DND-41 (cell line): ENCODE data around the gene TTC23.

Experiments
- ATAC-seq: fragments of 200-7000 bp; cut with Tn5 transposase; 3 replicates; pipeline ENCODE4 v1.9.1; 2021; ENCODE audit warnings: low read depth; ENCODE audit not compliant: insufficient read depth
- DNase-seq: peaks from one replicate; pipeline ENCODE4 v3.0.0-alpha.2; 2020
- H2AFZ ChIP-seq: 2 replicates; pipeline ENCODE4 v1.6.0; 2012; ENCODE audit warnings: low read depth, low read length
- H3K27ac ChIP-seq: 2 replicates; pipeline ENCODE4 v1.5.1; 2012; ENCODE audit warnings: low read length, inconsistent platforms
- H3K27me3 ChIP-seq: fragments of 200-600 bp; sonication (generic); 2 replicates; pipeline ENCODE4 v1.6.0; 2012; ENCODE audit warnings: low read length, mild to moderate bottlenecking, inconsistent platforms; ENCODE audit not compliant: insufficient read depth, poor library complexity
- H3K36me3 ChIP-seq: 2 replicates; pipeline ENCODE4 v1.5.1; 2012; ENCODE audit warnings: low read length, inconsistent platforms; ENCODE audit not compliant: insufficient read depth
- H3K4me1 ChIP-seq: 2 replicates; pipeline ENCODE4 v1.5.1; 2012; ENCODE audit warnings: mild to moderate bottlenecking, low read length; ENCODE audit not compliant: insufficient read depth
- H3K4me2 ChIP-seq: 2 replicates; pipeline ENCODE4 v1.6.0; 2012; ENCODE audit warnings: mild to moderate bottlenecking, moderate library complexity, low read length, inconsistent platforms; ENCODE audit not compliant: insufficient read depth
- H3K4me3 ChIP-seq, 2 experiments: fragments of 200-600 bp in 1 of 2; shearing (Covaris generic) in 1 of 2; 2 replicates each; pipeline ENCODE4 v1.5.1; 2012 to 2016; ENCODE audit warnings: inconsistent platforms in 2 of 2, low read length in 2 of 2, mild to moderate bottlenecking in 2 of 2, low read depth in 1 of 2, moderate library complexity in 1 of 2
- H3K79me2 ChIP-seq: 2 replicates; pipeline ENCODE4 v1.6.0; 2012; ENCODE audit warnings: low read length, inconsistent platforms; ENCODE audit not compliant: insufficient read depth
- H3K9ac ChIP-seq: 2 replicates; pipeline ENCODE4 v1.6.0; 2012; ENCODE audit warnings: low read depth, mild to moderate bottlenecking, inconsistent platforms, low read length, moderate library complexity
- H3K9me3 ChIP-seq: 2 replicates; pipeline ENCODE4 v1.5.1; 2012; ENCODE audit warnings: low read length, moderate library complexity, mild to moderate bottlenecking, inconsistent platforms; ENCODE audit not compliant: insufficient read depth, severe bottlenecking
- H4K20me1 ChIP-seq: 2 replicates; pipeline ENCODE4 v1.6.0; 2012; ENCODE audit warnings: low read length; ENCODE audit not compliant: insufficient read depth
- CTCF ChIP-seq: IDR thresholded peaks from 2 replicates; pipeline ENCODE4 v1.5.1; 2012; ENCODE audit warnings: borderline replicate concordance, low read length, moderate library complexity, mild to moderate bottlenecking; ENCODE audit not compliant: poor library complexity, severe bottlenecking; ENCODE audit errors: extremely low read depth
- EZH2 ChIP-seq: IDR thresholded peaks from 3 replicates; pipeline ENCODE4 v1.6.1; 2012; ENCODE audit warnings: borderline replicate concordance, low read depth, mild to moderate bottlenecking, moderate library complexity, low read length, inconsistent platforms; ENCODE audit not compliant: severe bottlenecking

Gene TTC23

GRCh38 chr15:99165956-99166689, 83.3 kb downstream of the TTC23 start:
- Histone ChIP-seq H3K36me3 (peaks cover 14% of the 10 kb centered on the region), H3K4me1 (no peaks in the 10 kb centered on the region), H3K4me2 (no peak overlapping the region), H3K27me3 (no peaks in the 10 kb centered on the region), H3K4me3 (no peak overlapping the region), H3K9me3 (no peaks in the 10 kb centered on the region), H3K79me2 (no peaks in the 10 kb centered on the region), H3K27ac (no peak overlapping the region), H3K9ac (no peak overlapping the region), H2AFZ (no peak overlapping the region), H4K20me1 (no peaks in the 10 kb centered on the region)
- no peak for TF ChIP-seq EZH2
- TF ChIP-seq CTCF: no peak
- DNase-seq: no peak
- ATAC-seq: no peak

- Histone ChIP-seq H4K20me1 (no peaks in the 10 kb centered on the region), H2AFZ (no peak overlapping the region), H3K27ac (no peak overlapping the region), H3K4me1 (no peaks in the 10 kb centered on the region), H3K79me2 (no peaks in the 10 kb centered on the region), H3K9me3 (no peaks in the 10 kb centered on the region), H3K9ac (no peak overlapping the region), H3K4me2 (no peak overlapping the region), H3K27me3 (no peaks in the 10 kb centered on the region), H3K36me3 (peaks cover 8% of the 10 kb centered on the region; the same call in 1 of the 2 replicates), H3K4me3 (no peak overlapping the region)
- no peak for DNase-seq
- no peak for ATAC-seq
- TF ChIP-seq EZH2: no peak
- no peak for TF ChIP-seq CTCF
Observed at GRCh38 chr15:99165020-99165790, 84.2 kb downstream of the TTC23 start.

- TF ChIP-seq EZH2 (no peak), CTCF (no peak)
- no peak for ATAC-seq
Observed at GRCh38 chr15:99164119-99164518, 85.3 kb downstream of the TTC23 start.

More at GRCh38 chr15:99164119-99164518, 85.3 kb downstream of the TTC23 start:
- peaks cover 11% of the 10 kb centered on the region; the same call in 1 of the 2 replicates for H3K36me3 ChIP-seq
- H4K20me1 ChIP-seq: no peaks in the 10 kb centered on the region
- H3K79me2 ChIP-seq: no peaks in the 10 kb centered on the region
- H3K4me1 ChIP-seq: no peaks in the 10 kb centered on the region
- H2AFZ ChIP-seq: no peak overlapping the region
- H3K9me3 ChIP-seq: no peaks in the 10 kb centered on the region
- no peak for DNase-seq
- H3K4me3 ChIP-seq: no peak overlapping the region
- no peaks in the 10 kb centered on the region for H3K27me3 ChIP-seq
- no peak overlapping the region for H3K4me2 ChIP-seq
- H3K27ac ChIP-seq: no peak overlapping the region
- no peak overlapping the region for H3K9ac ChIP-seq
